SH-SY5Y (cell line): Measurements from ENCODE around the gene RIT2.
A peak's percentile ranks its signal among the peaks of the same experiment; 100 is the strongest.

ENCODE experiments used
- GATA2 ChIP-seq: IDR thresholded peaks from 2 replicates; pipeline ENCODE4 v1.6.1; 2011; ENCODE audit warnings: mild to moderate bottlenecking, low read depth, low read length
- GATA3 ChIP-seq: IDR thresholded peaks from 2 replicates; pipeline ENCODE4 v1.6.1; 2011; ENCODE audit warnings: low read depth, mild to moderate bottlenecking, low read length, moderate library complexity

RIT2 gene

GRCh38 chr18:43010611-43011010, 104.9 kb downstream of the RIT2 start:
- TF ChIP-seq GATA2, result no peak
- TF ChIP-seq GATA3, result no peak

- no peak for TF ChIP-seq GATA2
- no peak for TF ChIP-seq GATA3
Measured at GRCh38 chr18:43009674-43010073, 105.8 kb downstream of the RIT2 start.

GRCh38 chr18:43007365-43007764, 108.1 kb downstream of the RIT2 start:
- TF ChIP-seq GATA3 (no peak), GATA2 (no peak)

GRCh38 chr18:43004421-43004820, 111.1 kb downstream of the RIT2 start:
- TF ChIP-seq GATA2 (no peak), GATA3 (no peak)

GRCh38 chr18:43001821-43002220, 113.7 kb downstream of the RIT2 start:
- TF ChIP-seq GATA2, result no peak
- TF ChIP-seq GATA3, result no peak

GRCh38 chr18:42996824-42997223, 118.7 kb downstream of the RIT2 start:
- no peak for TF ChIP-seq GATA3
- no peak for TF ChIP-seq GATA2

- TF ChIP-seq GATA3, result no peak
- TF ChIP-seq GATA2, result no peak
Measured at GRCh38 chr18:42980426-42980825, 135.1 kb downstream of the RIT2 start.

- no peak for TF ChIP-seq GATA3
- no peak for TF ChIP-seq GATA2
Measured at GRCh38 chr18:42977982-42978637, 137.4 kb downstream of the RIT2 start.

GRCh38 chr18:42976869-42977590, 138.5 kb downstream of the RIT2 start:
- TF ChIP-seq GATA3, result no peak
- no peak for TF ChIP-seq GATA2

- TF ChIP-seq GATA3, result no peak
- TF ChIP-seq GATA2, result no peak
Measured at GRCh38 chr18:42969366-42969765, 146.1 kb downstream of the RIT2 start.

- TF ChIP-seq GATA3, result no peak
- TF ChIP-seq GATA2, result no peak
Measured at GRCh38 chr18:42961298-42961697, 154.2 kb downstream of the RIT2 start.

- TF ChIP-seq GATA3 (no peak), GATA2 (no peak)
Measured at GRCh38 chr18:42959528-42959927, 156.0 kb downstream of the RIT2 start.

GRCh38 chr18:42958353-42958752, 157.1 kb downstream of the RIT2 start:
- TF ChIP-seq GATA3 (peak; percentile 86), GATA2 (peak; percentile 79)

GRCh38 chr18:42956287-42956686, 159.2 kb downstream of the RIT2 start:
- TF ChIP-seq GATA2 (no peak), GATA3 (peak; percentile 85)

- TF ChIP-seq GATA3, result no peak
- no peak for TF ChIP-seq GATA2
Measured at GRCh38 chr18:42954887-42955286, 160.6 kb downstream of the RIT2 start.
